Measurements from ENCODE around the gene SLC7A9. TPM values are rescaled to one million over a fixed set of nuclear protein-coding genes. Genes with fewer than 3 reads are reported as not detected.

The SLC7A9 gene
- total and polyA plus RNA-seq, 2 experiments from 2014 or later = 0.19 TPM; not detected in 1

DNA sequence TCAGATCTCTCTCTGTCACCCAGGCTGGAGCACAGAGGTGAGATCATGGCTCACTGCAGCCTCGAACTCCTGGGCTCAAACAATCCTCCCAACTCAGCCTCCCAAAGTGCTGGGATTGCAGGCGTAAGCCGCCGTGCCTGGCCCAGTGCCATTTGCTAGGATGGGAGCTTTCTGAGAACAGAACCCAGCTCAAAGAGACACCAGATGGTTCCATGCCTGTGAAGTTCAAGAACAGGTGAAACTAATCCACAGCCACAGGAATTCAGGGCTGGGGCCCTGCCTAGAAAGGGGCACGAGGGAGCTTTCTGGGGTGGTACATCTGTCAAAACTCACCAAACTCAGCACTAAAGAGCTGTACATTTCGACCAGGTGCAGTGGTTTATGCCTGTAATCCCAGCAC lies 4.2 kb downstream of the SLC7A9 start:
- Histone ChIP-seq H3K79me2 (replicated peaks; ENCODE audit: insufficient read depth) (no peaks in the 10 kb centered on the region), H3F3A (replicated peaks; ENCODE audit: low read depth) (no peaks in the 10 kb centered on the region), H3K4me2 (no peak overlapping the region), H3K9me2 (ENCODE audit: insufficient read depth) (no peaks in the 10 kb centered on the region), H2AFZ (no peak overlapping the region; the same call in 1 of the 2 replicates), H3K36me3 (ENCODE audit: insufficient read depth) (no peaks in the 10 kb centered on the region), H3K27me3 (ENCODE audit: insufficient read depth) (no peaks in the 10 kb centered on the region), H3K27ac (ENCODE audit: low read depth) (no peak overlapping the region), H3K4me1 (ENCODE audit: insufficient read depth) (no peaks in the 10 kb centered on the region), H4K20me1 (replicated peaks; ENCODE audit: insufficient read depth) (no peaks in the 10 kb centered on the region), H3K4me3 (no peak overlapping the region)
- H3K4me3 Mint-ChIP-seq = no peak overlapping the region
- TF ChIP-seq, protein P1, sequence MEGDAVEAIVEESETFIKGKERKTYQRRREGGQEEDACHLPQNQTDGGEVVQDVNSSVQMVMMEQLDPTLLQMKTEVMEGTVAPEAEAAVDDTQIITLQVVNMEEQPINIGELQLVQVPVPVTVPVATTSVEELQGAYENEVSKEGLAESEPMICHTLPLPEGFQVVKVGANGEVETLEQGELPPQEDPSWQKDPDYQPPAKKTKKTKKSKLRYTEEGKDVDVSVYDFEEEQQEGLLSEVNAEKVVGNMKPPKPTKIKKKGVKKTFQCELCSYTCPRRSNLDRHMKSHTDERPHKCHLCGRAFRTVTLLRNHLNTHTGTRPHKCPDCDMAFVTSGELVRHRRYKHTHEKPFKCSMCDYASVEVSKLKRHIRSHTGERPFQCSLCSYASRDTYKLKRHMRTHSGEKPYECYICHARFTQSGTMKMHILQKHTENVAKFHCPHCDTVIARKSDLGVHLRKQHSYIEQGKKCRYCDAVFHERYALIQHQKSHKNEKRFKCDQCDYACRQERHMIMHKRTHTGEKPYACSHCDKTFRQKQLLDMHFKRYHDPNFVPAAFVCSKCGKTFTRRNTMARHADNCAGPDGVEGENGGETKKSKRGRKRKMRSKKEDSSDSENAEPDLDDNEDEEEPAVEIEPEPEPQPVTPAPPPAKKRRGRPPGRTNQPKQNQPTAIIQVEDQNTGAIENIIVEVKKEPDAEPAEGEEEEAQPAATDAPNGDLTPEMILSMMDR (conservative IDR thresholded peaks at IDR 0.05; ENCODE audit: low read depth in 2 of 2) = no peak
- TF ChIP-seq, protein P2, sequence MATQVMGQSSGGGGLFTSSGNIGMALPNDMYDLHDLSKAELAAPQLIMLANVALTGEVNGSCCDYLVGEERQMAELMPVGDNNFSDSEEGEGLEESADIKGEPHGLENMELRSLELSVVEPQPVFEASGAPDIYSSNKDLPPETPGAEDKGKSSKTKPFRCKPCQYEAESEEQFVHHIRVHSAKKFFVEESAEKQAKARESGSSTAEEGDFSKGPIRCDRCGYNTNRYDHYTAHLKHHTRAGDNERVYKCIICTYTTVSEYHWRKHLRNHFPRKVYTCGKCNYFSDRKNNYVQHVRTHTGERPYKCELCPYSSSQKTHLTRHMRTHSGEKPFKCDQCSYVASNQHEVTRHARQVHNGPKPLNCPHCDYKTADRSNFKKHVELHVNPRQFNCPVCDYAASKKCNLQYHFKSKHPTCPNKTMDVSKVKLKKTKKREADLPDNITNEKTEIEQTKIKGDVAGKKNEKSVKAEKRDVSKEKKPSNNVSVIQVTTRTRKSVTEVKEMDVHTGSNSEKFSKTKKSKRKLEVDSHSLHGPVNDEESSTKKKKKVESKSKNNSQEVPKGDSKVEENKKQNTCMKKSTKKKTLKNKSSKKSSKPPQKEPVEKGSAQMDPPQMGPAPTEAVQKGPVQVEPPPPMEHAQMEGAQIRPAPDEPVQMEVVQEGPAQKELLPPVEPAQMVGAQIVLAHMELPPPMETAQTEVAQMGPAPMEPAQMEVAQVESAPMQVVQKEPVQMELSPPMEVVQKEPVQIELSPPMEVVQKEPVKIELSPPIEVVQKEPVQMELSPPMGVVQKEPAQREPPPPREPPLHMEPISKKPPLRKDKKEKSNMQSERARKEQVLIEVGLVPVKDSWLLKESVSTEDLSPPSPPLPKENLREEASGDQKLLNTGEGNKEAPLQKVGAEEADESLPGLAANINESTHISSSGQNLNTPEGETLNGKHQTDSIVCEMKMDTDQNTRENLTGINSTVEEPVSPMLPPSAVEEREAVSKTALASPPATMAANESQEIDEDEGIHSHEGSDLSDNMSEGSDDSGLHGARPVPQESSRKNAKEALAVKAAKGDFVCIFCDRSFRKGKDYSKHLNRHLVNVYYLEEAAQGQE (IDR thresholded peaks at IDR 0.05; ENCODE audit: unreplicated experiment) = no peak
- TF ChIP-seq EZH2 (IDR thresholded peaks at IDR 0.05; ENCODE audit: low read depth, unreplicated experiment) (no peak), NANOG (IDR thresholded peaks at IDR 0.05; ENCODE audit: borderline replicate concordance) (no peak), STAT1 (IDR thresholded peaks at IDR 0.05; ENCODE audit: unreplicated experiment) (no peak), EZH2phosphoT487 (IDR thresholded peaks at IDR 0.05; ENCODE audit: unreplicated experiment) (no peak), JUNB (IDR thresholded peaks at IDR 0.05; ENCODE audit: unreplicated experiment) (no peak), POLR2AphosphoS5 (IDR thresholded peaks at IDR 0.05; ENCODE audit: low read depth) (no peak), ZNF331 (CRISPR knock-in tag; IDR thresholded peaks at IDR 0.05; ENCODE audit: low read depth) (no peak)
- TF ChIP-seq, protein P3, sequence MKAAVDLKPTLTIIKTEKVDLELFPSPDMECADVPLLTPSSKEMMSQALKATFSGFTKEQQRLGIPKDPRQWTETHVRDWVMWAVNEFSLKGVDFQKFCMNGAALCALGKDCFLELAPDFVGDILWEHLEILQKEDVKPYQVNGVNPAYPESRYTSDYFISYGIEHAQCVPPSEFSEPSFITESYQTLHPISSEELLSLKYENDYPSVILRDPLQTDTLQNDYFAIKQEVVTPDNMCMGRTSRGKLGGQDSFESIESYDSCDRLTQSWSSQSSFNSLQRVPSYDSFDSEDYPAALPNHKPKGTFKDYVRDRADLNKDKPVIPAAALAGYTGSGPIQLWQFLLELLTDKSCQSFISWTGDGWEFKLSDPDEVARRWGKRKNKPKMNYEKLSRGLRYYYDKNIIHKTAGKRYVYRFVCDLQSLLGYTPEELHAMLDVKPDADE (IDR thresholded peaks at IDR 0.05) = no peak
- DNase-seq (ENCODE audit: low spot score) = no peak
- H3K27me3 Mint-ChIP-seq (ENCODE audit: insufficient read depth, low read depth, poor library complexity) = peaks cover 1% of the 10 kb centered on the region
- ATAC-seq = no peak
- no peak overlapping the region for H3K27ac Mint-ChIP-seq
- H3K36me3 Mint-ChIP-seq (ENCODE audit: low read depth) = no peaks in the 10 kb centered on the region
- H3K9me3 Mint-ChIP-seq = no peaks in the 10 kb centered on the region
- H3K4me1 Mint-ChIP-seq = no peaks in the 10 kb centered on the region

Measured in GM23338 (cell line).